Right lobe of liver (tissue), 6 donors: Measurements from ENCODE around the gene EPHA2. TPM values are rescaled to one million over a fixed set of nuclear protein-coding genes. Genes with fewer than 3 reads are reported as not detected.
"Not testable (repeated sequence)": the region's sequence is repeated elsewhere in the genome, so short reads cannot be mapped to it uniquely, and the experiment has no call there.

Experiments used
- ATAC-seq, 4 donors: fragments of 200-7000 bp; cut with Tn5 transposase; one replicate each; pipeline ENCODE4 v1.9.1; 2020; ENCODE audit warnings: mild to moderate bottlenecking in 4 of 4, moderate library complexity in 4 of 4
- DNase-seq, 3 donors: peaks; one replicate each; pipeline ENCODE4 v3.0.0-alpha.2; 2020
- H3K27ac ChIP-seq, 3 donors: fragments of 200-600 bp; one replicate each; pipeline ENCODE4 v1.8.0; 2022
- H3K27me3 ChIP-seq, 2 donors: fragments of 200-600 bp; one replicate each; pipeline ENCODE4 v1.8.0; 2022
- H3K36me3 ChIP-seq, 4 donors: fragments of 200-600 bp; sonication (generic) in 1 of 4; one replicate each; pipeline versions ENCODE4 v1.5.1 to v1.8.0; 2017 to 2022; ENCODE audit warnings: control low read depth in 1 of 4
- H3K4me1 ChIP-seq, 4 donors: fragments of 200-600 bp; sonication (generic) in 1 of 4; one replicate each; pipeline versions ENCODE4 v1.5.1 to v1.8.0; 2017 to 2022; ENCODE audit warnings: control low read depth in 1 of 4
- H3K4me3 ChIP-seq, 3 donors: fragments of 200-600 bp; one replicate each; pipeline ENCODE4 v1.8.0; 2022
- H3K9me3 ChIP-seq, 4 donors: fragments of 200-600 bp; sonication (generic) in 1 of 4; one replicate each; pipeline versions ENCODE4 v1.5.1 to v1.8.0; 2017 to 2022; ENCODE audit warnings: control low read depth in 1 of 4
- CTCF ChIP-seq, 4 donors: fragments of 200-600 bp in 3 of 4; fragments of 450-650 bp in 1 of 4; IDR thresholded peaks; one replicate each; pipeline versions ENCODE4 v1.5.1 to v1.8.0; 2016 to 2022; ENCODE audit warnings: antibody characterized with exemption in 4 of 4, mild to moderate bottlenecking in 2 of 4
- POLR2A ChIP-seq: fragments of 450-650 bp; IDR thresholded peaks from one replicate; pipeline ENCODE4 v1.6.1; 2017; ENCODE audit warnings: antibody characterized with exemption, mild to moderate bottlenecking
- WGBS: methylation state at CpG from one replicate; pipeline ENCODE4 v1.1.6; 2018; ENCODE audit warnings: low coverage, low lambda C conversion rate; ENCODE audit not compliant: insufficient coverage; ENCODE audit errors: missing lambda C conversion rate; 5-methylcytosine and 5-hydroxymethylcytosine counted together
- intact Hi-C, 2 donors: fragments of 100-400 bp; cut with DNase I; formaldehyde crosslinking; loops; one replicate each; pipeline versions ENCODE4 v1.11.2 to v1.14.1; 2022
- total RNA-seq, 6 experiments: library from RNA; depleted of rRNA in 2 of 6; stranded (reverse); fragments of >200 nt in 2 of 6; fragmentation: NEBNext Ultra II Directional in 3 of 6; extraction: Animal tissue kit (Norgen Biotek cat#: 25700) in 3 of 6; gene quantifications; one replicate each; pipeline versions ENCODE4 v1.1.0 to v1.2.4, GENCODE V29; 2016 to 2023
- donor health status: DM: no; HTN: yes; CAD: no.
- donor health status: DM: no; HTN: no; CAD: no.
- donor health status: DM: no; HTN: no; CAD: no.
- donor health status: DM: no; HTN: yes; CAD: no.
- donor health status: DM: no; HTN: yes; CAD: no.

EPHA2 gene
- total RNA-seq, 6 experiments from 2014 or later: 6.0 to 14.7 (median 10.8) TPM

DNA sequence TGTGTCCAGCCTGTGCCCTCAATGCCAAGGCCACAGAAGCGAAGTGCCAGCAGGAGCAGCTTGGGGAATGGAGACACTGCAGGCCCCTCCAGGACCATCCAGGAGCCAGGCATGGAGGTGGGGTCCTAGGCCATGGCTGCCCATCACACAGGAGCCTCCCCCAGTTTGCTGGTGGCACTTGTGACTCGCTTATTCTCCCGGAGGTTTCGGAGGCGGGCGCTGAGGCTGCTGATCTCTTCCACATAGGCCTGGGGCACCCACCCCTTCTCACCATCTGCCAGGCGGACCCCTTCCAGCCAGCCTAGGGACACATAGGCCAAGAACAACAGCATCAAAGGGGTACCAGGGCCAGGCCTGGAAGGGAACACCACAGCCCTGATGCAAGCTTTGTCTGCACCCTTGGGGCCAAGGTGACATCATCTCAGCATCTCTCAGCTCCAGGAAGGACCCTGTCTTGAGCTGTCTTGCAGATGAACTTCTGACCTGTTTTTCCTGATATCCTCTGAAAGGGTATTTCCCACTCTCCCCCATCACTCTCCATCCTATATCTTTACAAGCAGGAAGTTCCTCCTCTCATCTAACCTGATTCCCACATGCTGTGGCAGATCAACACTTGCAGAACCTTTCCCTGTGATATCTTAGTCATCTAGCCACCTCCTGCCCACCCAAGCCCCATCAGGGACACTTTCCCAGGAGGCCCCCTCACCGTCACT is 42.7 kb upstream of the EPHA2 start:
- H3K9me3 ChIP-seq: no peaks in the 10 kb centered on the region
- ATAC-seq: no peak

DNA sequence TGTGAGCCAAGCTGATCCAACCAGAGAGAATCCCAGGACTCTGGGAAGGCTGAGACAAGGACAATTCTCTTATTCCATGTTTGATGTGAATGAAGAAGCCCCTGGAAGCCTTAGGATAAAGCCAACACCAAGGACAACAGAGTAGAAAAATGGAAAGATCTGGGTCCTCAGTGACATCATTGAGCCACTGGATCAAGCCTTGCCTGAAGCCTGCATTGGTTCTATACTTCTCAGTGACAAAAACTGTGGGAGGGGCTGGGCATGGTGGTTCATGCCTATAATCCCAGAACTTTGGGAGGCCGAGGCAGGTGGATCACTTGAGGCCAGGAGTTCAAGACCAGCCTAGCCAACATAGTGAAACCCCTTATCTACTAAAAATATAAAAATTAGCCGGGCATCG is 41.0 kb upstream of the EPHA2 start:
- TF ChIP-seq POLR2A: no peak
- TF ChIP-seq CTCF (IDR thresholded peaks at IDR 0.05): no peak
- DNase-seq (no peak), ATAC-seq (no peak)
- intact Hi-C loops: no loop called here
- 100% methylated on average over 1 of the region's 3 CpGs for WGBS
- H3K27me3 ChIP-seq: no peaks in the 10 kb centered on the region
- H3K9me3 ChIP-seq: no peaks in the 10 kb centered on the region
- H3K36me3 ChIP-seq: no peaks in the 10 kb centered on the region
- H3K4me1 ChIP-seq: peaks cover 0 to under 1% (median 0%) of the 10 kb centered on the region in 4 donors
- H3K4me3 ChIP-seq: no peak overlapping the region
- H3K27ac ChIP-seq: no peak overlapping the region

More for the DNA sequence above, 42.7 kb upstream of the EPHA2 start:
- 67% methylated on average over 1 of the region's 8 CpGs for WGBS
- H3K4me1 ChIP-seq: no peaks in the 10 kb centered on the region
- no peaks in the 10 kb centered on the region for H3K36me3 ChIP-seq
- no peaks in the 10 kb centered on the region for H3K27me3 ChIP-seq
- no peak overlapping the region for H3K27ac ChIP-seq
- DNase-seq: no peak
- no peak overlapping the region for H3K4me3 ChIP-seq
- TF ChIP-seq CTCF (IDR thresholded peaks at IDR 0.05) (no peak), POLR2A (no peak)
- intact Hi-C loops: no loop called here

DNA sequence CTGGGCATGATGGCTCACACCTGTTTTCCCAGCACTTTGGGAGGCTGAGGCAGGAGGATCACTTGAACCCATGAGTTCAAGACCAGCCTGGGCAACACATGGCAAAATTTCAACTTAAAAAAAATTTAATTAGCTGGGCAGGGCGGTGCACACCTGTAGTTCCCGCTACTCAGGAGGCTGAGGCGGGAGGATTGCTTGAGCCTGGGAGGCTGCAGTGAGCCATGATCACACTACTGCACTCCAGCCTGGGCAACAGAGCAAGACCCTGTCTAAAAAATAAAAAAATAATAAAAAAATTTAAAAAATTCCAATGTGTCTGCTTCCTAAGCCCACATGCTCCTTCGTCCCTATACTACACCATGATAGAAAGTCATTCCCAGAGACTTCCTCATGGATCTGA is 40.3 kb upstream of the EPHA2 start:
- intact Hi-C loops, DNase-seq, H3K27me3 ChIP-seq, H3K4me1 ChIP-seq, H3K27ac ChIP-seq, H3K9me3 ChIP-seq, H3K36me3 ChIP-seq, H3K4me3 ChIP-seq, ATAC-seq: not testable (repeated sequence)
- 87% methylated on average over 4 of the region's 4 CpGs for WGBS

DNA sequence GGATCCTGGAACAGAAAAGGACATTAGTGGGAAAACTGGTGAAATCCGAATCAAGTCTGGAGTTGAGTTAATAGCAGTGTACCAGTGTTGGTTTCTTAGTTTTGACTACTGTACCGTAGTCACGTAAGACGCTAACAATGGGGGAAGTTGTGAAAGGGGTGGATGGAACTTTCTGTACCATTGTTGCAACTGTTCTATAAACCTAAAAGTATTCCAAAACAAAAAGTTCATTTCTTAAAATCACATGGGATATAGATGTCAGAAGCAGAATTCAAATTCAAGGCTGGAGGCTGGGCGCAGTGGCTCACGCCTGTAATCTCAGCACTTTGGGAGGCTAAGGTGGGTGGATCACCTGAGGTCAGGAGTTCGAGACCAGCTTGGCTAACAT is 39.6 kb upstream of the EPHA2 start:
- Histone ChIP-seq H3K4me3 (no peak overlapping the region), H3K36me3 (no peaks in the 10 kb centered on the region), H3K4me1 (peaks cover 0 to 8% (median 0%) of the 10 kb centered on the region in 4 donors), H3K9me3 (no peaks in the 10 kb centered on the region), H3K27me3 (no peaks in the 10 kb centered on the region), H3K27ac (no peak overlapping the region)
- no peak for DNase-seq
- ATAC-seq: no peak
- TF ChIP-seq POLR2A: no peak
- TF ChIP-seq CTCF (IDR thresholded peaks at IDR 0.05): no peak
- intact Hi-C loops: no loop called here
- 78% methylated on average over 7 of the region's 7 CpGs for WGBS

- Histone ChIP-seq H3K4me1 (peaks cover 0 to 34% (median 0%) of the 10 kb centered on the region in 4 donors), H3K4me3 (no peak overlapping the region), H3K36me3 (no peaks in the 10 kb centered on the region), H3K9me3 (no peaks in the 10 kb centered on the region), H3K27ac (no peak overlapping the region), H3K27me3 (no peaks in the 10 kb centered on the region)
- no peak for TF ChIP-seq CTCF (IDR thresholded peaks at IDR 0.05)
- no peak for TF ChIP-seq POLR2A
- WGBS: 74% methylated on average over 5 of the region's 6 CpGs
- DNase-seq: no peak
- intact Hi-C loops: no loop called here
- no peak for ATAC-seq
Measured at GRCh38 chr1:16191916-16192546, 36.2 kb upstream of the EPHA2 start.
